DMS153 (cell line): ENCODE measurements around the gene COX7C.
A peak's percentile ranks its signal among the peaks of the same experiment; 100 is the strongest.
"Not testable (repeated sequence)": the region's sequence is repeated elsewhere in the genome, so short reads cannot be mapped to it uniquely, and the experiment has no call there.

Experiments used
- DNase-seq: peaks from one replicate; lab custom pipeline; 2025; lab: John Stamatoyannopoulos, UW

COX7C gene, protein sequence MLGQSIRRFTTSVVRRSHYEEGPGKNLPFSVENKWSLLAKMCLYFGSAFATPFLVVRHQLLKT

DNA sequence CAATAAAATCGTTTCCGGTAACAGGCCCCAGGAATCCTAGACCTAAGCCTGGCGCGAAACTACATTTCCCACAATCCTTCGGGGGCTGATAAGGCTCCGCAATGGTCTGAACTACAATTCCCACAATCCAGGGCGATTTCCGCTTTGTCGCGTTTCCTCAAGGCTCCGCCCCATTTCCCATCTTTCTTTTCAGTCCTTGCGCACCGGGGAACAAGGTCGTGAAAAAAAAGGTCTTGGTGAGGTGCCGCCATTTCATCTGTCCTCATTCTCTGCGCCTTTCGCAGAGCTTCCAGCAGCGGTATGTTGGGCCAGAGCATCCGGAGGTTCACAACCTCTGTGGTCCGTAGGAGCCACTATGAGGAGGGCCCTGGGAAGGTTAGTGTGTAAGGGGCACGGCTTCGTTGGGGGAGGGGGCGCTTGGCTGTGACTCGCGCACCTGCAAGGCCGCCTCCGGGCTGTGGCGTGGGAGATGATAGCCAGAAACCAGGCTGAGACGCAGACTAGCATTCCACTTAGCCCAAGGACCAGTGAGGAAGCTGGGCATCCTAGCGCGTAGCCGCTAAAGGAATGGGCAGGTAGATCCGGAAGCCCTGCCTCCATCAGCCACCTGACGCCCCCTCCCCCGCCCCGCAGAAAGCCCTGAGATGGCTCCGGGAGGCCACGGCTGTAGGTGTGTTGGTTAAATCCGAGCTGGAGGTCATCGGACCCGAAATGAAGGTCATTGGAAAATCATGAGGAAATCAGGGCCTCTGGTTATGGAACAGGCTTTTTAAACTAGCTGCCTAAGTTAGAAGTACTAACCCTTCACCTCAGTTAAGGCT lies at the start of gene COX7C:
Gene COX7C (plus strand): TSS at position 186 of the 821 bp plus-strand sequence. CDS start 115 bp downstream, at position 301.
- peak; percentile 81 for DNase-seq

DNA sequence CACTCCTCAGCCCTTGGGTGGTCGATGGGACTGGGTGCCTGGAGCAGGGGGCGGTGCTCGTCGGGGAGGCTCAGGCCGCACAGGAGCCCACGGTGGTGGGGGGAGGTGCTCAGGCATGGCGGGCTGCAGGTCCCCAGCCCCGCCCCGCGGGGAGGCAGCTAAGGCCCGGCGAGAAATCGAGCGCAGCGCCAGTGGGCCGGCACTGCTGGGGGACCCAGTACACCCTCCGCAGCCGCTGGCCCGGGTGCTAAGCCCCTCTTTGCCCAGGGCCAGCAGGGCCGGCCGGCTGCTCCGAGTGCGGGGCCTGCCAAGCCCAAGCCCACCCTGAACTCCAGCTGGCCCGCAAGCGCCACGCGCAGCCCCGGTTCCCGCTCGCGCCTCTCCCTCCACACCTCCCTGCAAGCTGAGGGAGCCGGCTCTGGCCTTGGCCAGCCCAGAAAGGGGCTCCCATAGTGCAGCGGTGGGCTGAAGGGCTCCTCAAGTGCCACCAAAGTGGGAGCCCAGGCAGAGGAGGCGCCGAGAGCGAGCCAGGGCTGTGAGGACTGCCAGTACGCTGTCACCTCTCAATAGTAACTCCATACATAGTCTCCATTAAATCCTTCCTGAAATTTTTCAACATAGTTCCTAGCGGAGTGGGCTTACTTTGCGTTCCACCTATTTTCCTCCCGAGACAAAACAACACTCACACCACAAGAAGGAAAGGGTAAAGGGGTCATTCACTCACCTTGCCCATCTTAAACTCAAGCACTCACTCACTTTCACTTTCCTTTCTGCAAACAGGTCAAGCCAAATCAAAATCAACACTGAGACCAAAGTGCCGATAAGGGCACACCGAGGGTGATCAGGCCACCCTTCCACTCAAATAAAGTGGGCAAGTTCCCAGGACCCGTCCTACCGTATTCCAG lies 48.0 kb upstream of the COX7C start:
- DNase-seq: not testable (repeated sequence)

DNA sequence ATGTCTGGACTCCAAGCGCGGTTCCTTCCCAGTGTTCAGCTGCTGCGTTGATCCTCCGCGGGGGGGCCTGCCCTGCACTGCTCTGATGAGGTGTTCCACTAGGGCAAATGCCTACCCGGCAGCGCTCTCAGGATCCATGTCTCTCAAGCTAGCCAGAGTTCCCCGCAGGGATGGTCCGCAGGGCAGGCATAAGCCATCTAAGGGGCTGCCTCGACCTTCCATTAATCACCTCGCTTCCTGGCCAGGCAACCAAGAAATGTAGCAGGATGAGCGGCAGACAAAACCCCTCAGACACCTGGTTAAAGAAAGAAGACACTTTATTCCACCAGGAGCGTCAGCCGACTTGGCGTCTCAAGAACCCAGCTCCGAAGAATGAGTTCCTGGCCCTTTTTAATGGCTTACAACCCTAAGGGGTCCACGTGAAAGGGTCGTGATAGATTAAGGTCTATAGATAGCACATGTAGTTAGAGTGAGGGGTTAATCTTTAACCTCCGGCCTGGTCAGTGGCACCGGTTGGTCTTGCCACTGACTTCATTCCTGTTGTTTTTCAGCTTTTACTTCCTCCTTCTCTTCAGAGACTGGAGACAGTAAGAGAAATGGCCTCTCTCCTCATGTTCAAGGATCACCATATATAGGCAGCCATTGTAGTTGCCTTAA lies 47.2 kb upstream of the COX7C start:
- DNase-seq: peak; percentile 18

DNA sequence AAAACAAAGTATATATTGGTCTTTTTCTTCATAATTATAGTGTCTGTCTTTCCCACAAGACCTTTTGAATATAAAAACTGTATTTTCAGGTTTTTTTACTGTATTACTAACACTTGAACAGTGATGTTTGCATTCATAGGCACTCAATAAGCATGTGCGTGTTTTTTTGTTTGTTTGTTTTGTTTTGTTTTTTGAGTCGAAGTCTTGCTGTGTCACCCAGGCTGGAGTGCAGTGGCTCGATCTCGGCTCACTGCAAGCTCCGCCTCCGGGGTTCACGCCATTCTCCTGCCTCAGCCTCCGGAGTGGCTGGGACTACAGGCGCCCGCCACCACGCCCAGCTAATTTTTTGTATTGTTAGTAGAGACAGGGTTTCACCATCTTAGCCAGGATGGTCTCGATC lies 46.6 kb upstream of the COX7C start:
- DNase-seq: not testable (repeated sequence)

DNA sequence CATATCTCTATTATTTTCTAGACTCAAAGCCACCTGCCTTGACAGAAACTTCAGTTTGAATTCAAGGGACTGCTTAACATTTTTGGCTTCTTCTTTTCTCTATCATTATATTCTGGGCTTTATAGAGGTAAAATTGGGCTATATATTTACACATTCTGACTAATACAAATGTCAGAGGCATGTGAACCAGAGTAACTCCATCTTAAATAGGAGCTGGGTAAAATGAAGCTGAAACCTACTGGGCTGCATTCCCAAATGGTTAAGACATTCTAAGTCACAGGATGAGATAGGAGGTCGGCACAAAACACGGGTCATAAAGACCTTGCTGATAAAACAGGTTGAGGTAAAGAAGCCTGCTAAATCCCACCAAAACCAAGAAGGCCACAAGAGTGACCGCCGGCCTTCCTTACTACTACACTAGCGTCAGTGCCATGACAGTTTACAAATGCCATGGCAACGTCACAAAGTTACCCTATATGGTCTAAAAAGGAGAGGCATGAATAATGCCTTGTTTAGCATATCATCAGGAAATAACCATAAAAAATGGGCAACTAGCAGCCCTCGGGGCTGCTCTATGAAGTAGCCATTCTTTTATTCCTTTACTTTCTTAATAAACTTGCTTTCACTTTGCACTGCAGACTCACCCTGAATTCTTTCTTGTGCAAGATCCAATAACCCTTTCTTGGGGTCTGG lies 44.8 kb upstream of the COX7C start:
- DNase-seq: no peak

DNA sequence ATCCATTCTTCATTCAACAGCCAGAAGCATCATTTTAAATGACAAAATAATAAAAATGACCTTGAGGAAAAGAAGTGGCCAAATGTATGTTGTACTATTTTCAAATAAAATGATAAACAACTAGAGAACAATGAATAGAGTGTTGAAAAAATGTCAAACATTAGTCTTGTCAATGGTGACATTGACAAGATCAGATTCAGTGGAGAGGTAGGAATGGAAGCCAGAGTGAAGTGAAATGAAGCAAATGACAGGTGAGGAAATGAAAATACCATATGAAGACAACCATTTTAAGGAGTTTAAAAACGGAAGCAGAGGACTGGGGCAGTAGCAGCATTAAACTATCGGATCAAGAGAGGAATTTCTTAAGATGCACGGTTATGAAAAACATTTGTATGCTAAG lies 38.2 kb upstream of the COX7C start:
- DNase-seq: no peak

DNA sequence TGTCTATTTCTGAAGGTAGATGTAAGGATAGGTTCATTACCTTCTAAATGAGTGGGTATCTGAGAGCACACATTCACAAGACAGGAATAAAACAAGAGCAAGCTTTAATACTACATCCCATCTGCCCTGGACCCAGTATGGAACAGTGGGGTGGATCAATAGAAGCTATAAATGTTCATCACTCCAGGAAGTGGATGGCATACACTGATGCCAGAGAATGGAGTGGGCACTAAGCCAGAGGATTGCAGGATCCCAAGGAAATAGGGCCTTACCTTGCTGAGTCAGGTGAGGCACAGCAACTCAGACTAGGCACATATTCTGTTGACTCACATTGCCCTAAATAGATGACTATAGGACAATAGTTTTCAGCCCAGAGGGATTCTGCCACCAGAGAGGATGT lies 21.3 kb upstream of the COX7C start:
- no peak for DNase-seq

DNA sequence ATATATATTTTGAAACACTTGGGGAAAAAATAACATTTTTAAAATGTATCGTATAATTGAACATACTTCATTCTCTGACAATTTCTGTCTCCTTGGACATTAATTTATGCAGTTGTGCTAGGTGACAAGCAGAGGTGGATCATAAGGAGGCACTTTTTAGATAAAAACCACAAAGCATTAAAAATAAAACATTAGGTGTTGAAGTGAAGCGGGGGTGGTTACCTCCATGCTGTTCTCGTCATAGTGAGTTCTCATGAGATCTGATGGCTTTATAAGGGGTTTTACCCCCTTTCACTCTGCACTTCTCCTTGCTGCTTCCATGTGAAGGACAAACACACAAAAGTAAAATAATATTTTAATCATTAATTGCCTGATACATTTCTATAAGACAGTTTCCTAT lies 11.9 kb upstream of the COX7C start:
- DNase-seq: no peak

DNA sequence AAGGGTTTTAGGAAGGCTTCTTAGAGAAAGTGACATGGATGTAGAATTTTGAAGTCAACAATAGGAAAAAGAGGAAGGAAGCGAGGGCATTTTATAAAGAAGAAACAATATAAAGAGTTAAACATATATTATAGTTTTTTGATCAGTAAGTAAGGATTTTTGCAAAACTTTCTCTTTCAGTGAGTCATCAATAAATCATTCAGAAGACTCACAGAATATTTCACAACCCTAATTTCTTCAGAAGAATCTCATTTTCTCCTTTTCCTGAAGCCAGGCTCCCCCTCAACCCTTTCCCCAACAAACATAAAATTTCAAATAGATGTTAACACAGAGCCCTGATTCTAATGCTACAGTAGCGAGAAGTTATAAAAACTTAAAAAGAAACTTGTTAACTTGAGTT lies 4.3 kb upstream of the COX7C start:
- no peak for DNase-seq

DNA sequence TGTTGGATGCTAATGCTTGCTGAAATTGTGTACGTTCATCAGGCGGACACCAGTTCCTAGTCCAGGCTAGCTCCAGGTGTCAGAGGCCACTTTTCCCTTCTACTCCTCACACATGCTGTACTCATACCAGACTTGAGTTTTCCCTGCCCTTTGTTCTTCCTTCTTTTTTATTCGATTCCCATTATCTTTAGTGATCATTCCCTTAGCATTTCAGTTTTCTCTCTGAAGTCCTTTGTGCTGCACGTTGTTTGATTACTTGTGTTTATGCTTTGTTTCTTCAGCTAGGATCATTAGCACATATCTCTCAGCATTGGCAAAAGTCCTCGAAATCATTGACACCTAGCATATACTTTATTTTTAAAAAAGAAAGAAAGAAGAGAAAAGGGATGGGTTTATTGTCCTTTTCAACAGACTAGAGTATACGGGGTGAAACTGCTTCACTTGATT lies 409 bp upstream of the COX7C start:
- DNase-seq: no peak

DNA sequence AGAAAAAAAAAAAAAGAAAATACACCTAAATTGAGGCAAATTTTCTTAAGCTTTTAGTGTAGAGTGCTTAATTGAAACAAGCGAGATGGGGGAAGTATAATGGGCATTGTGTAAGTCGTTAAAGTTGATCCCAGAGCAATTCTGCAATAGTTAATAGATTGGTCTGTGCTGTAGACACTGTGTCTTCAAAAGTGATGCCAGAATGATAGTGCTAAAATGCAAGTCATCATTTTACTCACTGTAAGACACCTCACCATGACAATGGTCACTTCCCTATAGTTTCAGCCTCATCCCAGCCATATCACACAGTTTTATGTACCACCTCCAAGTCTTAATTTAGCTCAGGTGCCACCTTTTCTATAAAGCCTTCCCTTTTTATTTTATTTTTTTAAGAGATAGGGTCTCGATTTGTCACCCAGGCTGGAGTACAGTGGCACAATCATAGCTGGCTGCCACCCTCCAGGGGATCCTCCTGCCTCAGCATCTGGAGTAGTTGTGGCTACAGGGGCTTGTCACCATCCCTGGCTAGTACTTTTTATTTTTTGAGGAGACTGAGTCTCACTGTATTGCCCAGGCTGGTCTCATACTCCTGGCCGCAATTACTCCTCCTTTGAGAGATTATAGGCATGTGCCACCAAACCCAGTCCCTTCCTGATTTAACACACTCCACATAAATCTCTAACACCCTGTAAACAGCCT lies 6.2 kb downstream of the COX7C start:
- no peak for DNase-seq

DNA sequence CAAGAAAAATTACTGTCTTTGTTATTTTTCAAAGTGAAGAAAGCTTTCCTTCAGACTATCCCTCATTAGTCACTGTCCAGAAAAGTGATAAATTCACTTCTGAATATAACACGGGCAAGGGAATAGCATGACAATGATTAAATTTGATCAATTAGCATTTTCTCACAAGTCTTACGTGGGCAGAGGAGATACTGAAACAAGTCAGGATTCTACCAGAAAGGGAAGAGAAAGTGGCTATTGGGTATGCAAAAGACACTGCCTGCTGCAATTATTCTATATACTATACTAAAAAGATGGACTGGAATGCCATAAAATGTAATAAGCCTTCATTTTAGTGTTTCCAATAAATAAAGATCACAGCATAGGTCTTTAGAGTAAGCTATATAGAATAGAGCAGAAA lies 7.4 kb downstream of the COX7C start:
- no peak for DNase-seq

DNA sequence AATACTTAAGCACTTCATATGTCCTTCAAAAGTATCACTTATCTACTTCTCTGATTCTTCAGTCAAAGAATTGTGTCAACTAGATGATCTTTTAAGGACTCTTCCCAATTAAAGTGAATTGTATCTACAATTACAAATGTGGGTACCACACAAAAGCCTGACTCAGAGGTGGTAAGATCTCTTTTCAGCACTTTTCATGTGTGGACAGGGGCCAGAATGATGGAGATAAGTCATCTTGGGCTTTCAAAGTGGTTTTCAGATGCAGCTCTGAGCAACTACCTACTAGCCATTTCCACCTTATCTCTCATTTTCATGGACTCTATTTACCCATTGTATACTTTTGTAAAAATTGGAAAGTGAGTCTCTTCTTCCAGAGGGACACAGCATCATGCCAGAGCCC lies 8.4 kb downstream of the COX7C start:
- DNase-seq: no peak

DNA sequence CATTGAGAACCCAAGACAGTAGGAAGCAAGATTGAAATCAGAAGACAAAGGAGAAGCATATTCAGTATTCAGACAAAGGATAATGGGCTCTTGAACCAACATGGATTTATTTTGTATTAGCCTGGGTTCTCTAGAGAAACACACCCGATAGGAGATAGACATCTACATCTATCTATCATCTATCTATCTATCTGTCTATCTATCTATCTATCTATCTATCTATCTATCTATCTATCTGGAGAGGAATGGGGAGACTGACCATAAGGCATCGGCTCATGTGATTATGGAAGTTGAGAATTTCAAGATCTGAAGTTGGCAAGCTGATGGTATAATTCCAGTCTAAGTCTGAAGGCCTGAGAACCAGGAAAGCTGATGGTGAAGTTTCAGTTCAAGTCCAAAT lies 13.4 kb downstream of the COX7C start:
- DNase-seq: no peak

DNA sequence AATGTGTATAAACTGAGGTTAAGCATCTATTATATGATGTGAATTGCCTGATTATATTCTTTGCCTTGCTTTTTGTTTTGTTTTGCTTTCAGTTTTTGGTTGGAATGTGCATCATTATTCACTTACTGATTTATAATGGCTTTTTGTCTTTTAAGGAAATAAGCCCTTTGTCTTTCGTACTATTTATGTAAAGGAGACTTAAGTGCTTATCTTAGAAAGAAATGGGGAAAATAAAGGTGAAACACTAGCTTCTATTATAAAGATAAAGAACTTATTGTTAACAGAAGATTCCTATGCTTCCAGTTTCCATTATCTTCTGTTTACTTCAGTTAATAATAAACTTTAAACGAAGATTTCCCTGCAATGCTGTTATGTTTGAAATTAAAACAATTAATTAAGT lies 23.3 kb downstream of the COX7C start:
- DNase-seq: no peak

DNA sequence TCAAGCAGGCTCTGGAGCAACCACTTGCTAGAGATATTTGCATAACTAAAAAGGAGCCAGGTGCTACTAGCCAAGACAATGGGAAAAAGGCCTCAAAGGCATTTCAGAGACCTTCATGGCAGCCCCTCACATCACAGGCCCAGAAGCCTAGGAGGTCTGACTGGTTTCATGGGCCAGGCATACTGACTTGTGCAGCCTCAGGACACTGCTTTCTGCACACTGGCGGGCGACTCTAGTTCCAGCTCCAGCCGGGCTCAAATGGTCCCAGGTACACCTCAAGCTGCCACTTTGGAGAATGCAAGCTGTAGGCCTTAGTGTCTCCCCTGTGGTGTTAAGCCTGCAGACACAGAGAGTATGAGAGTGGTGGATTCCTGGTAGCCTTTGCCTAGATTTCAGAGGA lies 27.1 kb downstream of the COX7C start:
- DNase-seq: no peak

DNA sequence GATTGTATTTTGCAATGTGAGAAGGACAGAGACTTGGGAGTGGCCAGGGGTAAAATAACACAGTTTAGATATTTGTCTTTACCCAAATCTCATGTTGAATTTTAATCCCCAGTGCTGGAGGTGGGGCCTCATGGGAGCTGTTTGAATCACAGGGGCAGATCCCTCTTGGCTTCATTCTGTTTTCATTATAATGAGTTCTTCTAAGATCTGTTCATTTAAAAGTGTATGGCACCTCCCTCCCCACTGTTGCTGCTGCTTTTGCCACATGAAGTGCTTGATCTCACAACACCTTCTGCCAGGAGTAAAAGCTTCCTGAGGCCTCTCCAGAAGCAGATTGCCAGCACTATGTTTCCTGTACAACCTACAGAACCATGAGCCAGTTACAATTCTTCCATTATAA lies 28.1 kb downstream of the COX7C start:
- no peak for DNase-seq

DNA sequence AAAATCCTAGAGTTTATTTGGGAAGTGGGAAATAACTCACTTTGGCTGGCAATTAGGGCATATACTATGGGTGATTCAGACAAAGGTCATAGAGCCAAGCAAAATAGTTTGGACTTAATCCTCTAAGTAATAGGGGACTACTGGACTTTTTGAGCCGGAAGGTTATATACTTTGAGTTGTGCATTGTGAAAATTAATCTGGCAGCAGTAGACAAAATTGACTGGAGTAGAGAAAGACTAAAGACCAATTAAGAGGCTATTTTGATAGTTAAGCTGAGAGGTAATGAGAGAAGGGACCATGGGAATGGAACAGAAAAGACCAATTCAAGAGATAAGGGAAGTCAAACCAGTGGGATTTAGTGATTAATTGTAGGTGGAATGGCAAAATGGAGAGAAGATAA lies 28.9 kb downstream of the COX7C start:
- no peak for DNase-seq

DNA sequence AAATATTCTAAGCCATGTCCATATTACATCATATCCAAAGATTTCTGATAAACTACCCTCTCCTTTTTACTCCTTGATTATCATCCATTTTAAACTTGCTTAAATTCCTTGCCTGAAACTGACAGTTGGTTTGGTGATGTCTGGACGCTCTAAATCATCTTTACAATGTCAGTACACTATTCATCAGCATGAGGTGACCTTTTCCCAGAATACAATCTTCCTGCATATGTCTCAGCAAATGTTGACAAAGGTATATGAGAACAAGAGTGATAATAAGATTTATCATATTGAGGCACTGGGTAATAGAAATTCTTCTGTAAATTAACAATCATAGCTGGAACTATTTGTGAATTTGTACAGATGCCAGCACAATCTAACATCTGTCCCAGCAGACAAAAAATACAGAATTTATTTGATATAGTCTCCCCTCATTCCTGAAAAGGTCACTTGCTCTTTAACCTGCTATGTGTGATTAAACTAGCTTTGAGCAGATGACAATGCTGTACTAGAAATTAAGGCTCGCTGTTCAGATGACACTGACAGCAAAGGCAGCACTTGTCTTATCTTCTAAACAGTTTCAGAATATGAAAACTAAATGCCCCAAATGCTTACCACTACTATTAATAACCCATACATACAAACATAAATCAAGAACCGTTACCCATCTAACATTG lies 32.2 kb downstream of the COX7C start:
- no peak for DNase-seq

DNA sequence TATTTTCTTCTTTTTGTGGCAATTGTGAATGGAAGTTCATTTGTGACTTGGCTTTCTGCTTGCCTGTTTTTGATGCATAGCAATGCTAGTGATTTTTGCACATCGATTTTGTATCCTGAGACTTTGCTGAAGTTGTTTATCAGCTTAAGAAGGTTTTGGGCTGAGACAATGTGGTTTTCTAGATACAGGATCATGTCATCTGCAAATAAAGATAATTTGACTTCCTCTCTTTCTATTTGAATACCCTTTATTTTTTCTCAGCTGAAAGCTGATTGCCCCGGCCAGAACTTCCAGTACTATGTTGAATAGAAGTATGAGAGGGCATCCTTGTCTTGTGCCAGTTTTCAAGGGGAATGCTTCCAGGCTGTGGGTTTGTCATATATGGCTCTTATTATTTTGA lies 43.0 kb downstream of the COX7C start:
- DNase-seq: not testable (repeated sequence)

DNA sequence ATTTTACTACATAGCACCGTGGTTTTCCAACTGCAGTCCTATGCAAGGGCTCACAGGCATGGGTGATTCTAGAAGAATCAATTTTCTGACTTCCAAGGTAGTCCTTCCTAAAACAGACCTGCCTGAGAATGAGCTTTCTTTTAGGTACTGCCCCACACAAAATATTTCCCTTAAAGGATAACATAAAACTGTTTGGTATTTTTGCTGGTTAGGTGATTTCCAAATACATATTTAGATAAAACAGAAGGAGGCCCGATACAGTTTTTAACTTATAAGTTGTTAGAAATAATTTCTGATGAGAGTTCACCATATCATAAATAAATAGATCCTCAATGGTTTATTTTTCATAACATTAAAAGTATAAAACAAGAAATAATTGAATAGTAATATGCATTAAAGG lies 46.4 kb downstream of the COX7C start:
- no peak for DNase-seq
